ENCODE measurements around the gene SAMD13.

The SAMD13 gene

GRCh38 chr1:84291882-84292655 is 9.4 kb upstream of the SAMD13 start:
- H3K9ac ChIP-seq, result no peak overlapping the region
- no peaks in the 10 kb centered on the region for H3K27me3 ChIP-seq (ENCODE audit: insufficient read depth, low read depth)
- no peak overlapping the region for H3K4me2 ChIP-seq
- TF ChIP-seq, protein P1, sequence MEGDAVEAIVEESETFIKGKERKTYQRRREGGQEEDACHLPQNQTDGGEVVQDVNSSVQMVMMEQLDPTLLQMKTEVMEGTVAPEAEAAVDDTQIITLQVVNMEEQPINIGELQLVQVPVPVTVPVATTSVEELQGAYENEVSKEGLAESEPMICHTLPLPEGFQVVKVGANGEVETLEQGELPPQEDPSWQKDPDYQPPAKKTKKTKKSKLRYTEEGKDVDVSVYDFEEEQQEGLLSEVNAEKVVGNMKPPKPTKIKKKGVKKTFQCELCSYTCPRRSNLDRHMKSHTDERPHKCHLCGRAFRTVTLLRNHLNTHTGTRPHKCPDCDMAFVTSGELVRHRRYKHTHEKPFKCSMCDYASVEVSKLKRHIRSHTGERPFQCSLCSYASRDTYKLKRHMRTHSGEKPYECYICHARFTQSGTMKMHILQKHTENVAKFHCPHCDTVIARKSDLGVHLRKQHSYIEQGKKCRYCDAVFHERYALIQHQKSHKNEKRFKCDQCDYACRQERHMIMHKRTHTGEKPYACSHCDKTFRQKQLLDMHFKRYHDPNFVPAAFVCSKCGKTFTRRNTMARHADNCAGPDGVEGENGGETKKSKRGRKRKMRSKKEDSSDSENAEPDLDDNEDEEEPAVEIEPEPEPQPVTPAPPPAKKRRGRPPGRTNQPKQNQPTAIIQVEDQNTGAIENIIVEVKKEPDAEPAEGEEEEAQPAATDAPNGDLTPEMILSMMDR (conservative IDR thresholded peaks at IDR 0.05; ENCODE audit: low read depth, low read length), result no peak
- H3K4me3 ChIP-seq (IDR thresholded peaks at IDR 0.05; ENCODE audit: insufficient read depth, low read depth, low read length), result no peak overlapping the region
- no peak overlapping the region for H3K27ac ChIP-seq
- no peak overlapping the region for H2AFZ ChIP-seq (ENCODE audit: low read depth)
- H4K20me1 ChIP-seq (ENCODE audit: insufficient read depth), result no peaks in the 10 kb centered on the region
- H3K4me1 ChIP-seq (ENCODE audit: low read depth, poor library complexity, severe bottlenecking), result no peaks in the 10 kb centered on the region
- H3K36me3 ChIP-seq (ENCODE audit: insufficient read depth), result no peaks in the 10 kb centered on the region
- H3K79me2 ChIP-seq (ENCODE audit: insufficient read depth, low read depth), result no peaks in the 10 kb centered on the region

DNA sequence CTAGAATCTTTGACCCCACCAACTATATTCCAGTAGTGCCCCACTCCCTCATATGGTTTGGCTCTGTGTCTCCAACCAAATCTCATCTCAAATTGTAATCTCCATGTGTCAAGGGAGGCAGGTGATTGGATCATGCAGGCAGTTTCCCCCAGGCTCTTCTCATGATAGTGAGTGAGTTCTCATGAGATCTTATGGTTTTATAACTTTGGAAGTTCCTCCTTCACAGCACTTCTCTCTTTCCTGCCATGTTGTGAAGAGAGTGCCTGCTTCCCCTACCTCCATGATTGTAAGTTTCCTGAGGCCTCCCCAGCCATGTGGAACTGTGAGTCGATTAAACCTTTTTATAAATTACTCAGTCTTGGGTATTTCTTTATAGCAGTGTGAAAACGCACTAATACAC is 7.7 kb upstream of the SAMD13 start:
- Histone ChIP-seq H3K27ac (no peak overlapping the region), H3K9ac (no peak overlapping the region), H3K27me3 (ENCODE audit: insufficient read depth, low read depth) (no peaks in the 10 kb centered on the region), H3K4me1 (ENCODE audit: low read depth, poor library complexity, severe bottlenecking) (no peaks in the 10 kb centered on the region), H2AFZ (ENCODE audit: low read depth) (no peak overlapping the region), H3K4me3 (IDR thresholded peaks at IDR 0.05; ENCODE audit: insufficient read depth, low read depth, low read length) (no peak overlapping the region), H3K4me2 (no peak overlapping the region), H3K79me2 (ENCODE audit: insufficient read depth, low read depth) (no peaks in the 10 kb centered on the region), H4K20me1 (ENCODE audit: insufficient read depth) (no peaks in the 10 kb centered on the region), H3K36me3 (ENCODE audit: insufficient read depth) (no peaks in the 10 kb centered on the region)
- TF ChIP-seq, protein P1 (conservative IDR thresholded peaks at IDR 0.05; ENCODE audit: low read depth, low read length), result no peak

DNA sequence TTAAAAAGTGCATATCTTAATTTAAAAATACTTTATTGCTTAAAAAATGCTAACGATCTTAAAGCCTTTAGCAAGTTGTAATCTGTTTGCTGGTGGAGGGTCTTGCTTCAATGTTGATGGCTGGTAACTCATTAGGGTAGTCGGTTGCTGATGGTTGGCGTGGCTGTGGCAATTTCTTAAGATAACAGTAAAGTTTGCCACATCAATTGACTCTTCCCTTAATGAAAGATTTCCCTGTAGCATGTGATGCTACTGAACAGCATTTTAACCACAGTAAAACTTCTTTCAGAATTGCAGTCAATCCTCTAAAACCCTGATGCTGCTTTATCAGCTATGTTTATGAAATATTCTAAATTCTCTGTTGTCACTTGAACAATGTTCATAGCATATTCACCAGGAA is 6.8 kb upstream of the SAMD13 start:
- H2AFZ ChIP-seq (ENCODE audit: low read depth), result no peak overlapping the region
- TF ChIP-seq, protein P1 (conservative IDR thresholded peaks at IDR 0.05; ENCODE audit: low read depth, low read length), result no peak
- H3K9ac ChIP-seq, result no peak overlapping the region
- no peaks in the 10 kb centered on the region for H3K4me1 ChIP-seq (ENCODE audit: low read depth, poor library complexity, severe bottlenecking)
- H3K27ac ChIP-seq, result no peak overlapping the region
- H3K36me3 ChIP-seq (ENCODE audit: insufficient read depth), result no peaks in the 10 kb centered on the region
- H3K4me3 ChIP-seq (IDR thresholded peaks at IDR 0.05; ENCODE audit: insufficient read depth, low read depth, low read length), result no peak overlapping the region
- no peaks in the 10 kb centered on the region for H3K79me2 ChIP-seq (ENCODE audit: insufficient read depth, low read depth)
- no peaks in the 10 kb centered on the region for H3K27me3 ChIP-seq (ENCODE audit: insufficient read depth, low read depth)
- H4K20me1 ChIP-seq (ENCODE audit: insufficient read depth), result no peaks in the 10 kb centered on the region
- no peak overlapping the region for H3K4me2 ChIP-seq

DNA sequence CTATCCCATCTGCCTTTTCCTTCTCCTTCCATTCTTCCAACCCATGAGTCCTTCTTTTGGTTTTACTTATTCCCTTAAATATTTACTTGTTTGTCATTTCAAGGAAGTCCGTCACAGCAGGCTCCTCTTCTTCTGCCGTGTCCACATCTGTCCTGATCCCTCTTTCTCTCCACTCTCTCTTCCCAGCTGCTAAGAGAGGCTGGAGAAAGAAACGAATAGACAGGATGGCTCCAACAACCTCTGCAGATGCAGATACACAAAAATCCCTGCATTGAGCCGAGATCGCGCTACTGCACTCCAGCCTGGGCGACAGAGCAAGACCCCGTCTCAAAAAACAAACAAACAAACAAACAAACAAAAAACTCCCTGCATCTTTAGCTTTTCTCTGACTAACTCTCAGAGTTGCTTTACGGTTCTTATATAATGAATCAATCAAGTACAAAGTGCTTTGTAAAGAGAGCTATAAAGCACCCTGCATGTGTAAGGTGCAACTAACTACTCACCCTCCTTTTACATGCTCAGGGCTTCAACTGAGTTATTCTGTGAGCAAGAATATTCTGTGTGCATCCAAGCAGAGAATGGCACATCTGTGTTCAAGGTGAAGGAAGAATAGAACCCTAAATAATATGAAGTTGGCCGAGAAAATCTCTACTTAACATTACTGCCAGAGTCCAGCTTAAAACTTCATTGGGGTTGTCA is 3.8 kb upstream of the SAMD13 start:
- TF ChIP-seq, protein P1 (conservative IDR thresholded peaks at IDR 0.05; ENCODE audit: low read depth, low read length), result no peak
- Histone ChIP-seq H3K27ac (no peak overlapping the region), H3K4me1 (ENCODE audit: low read depth, poor library complexity, severe bottlenecking) (peaks cover 6% of the 10 kb centered on the region), H4K20me1 (ENCODE audit: insufficient read depth) (no peaks in the 10 kb centered on the region), H3K4me3 (IDR thresholded peaks at IDR 0.05; ENCODE audit: insufficient read depth, low read depth, low read length) (no peak overlapping the region), H2AFZ (ENCODE audit: low read depth) (peak overlapping the region; percentile 89), H3K4me2 (0 out of 2 replicates have a peak overlapping the region, but pooled peaks have one; percentile 21), H3K9ac (no peak overlapping the region), H3K36me3 (ENCODE audit: insufficient read depth) (no peaks in the 10 kb centered on the region), H3K79me2 (ENCODE audit: insufficient read depth, low read depth) (no peaks in the 10 kb centered on the region), H3K27me3 (ENCODE audit: insufficient read depth, low read depth) (no peaks in the 10 kb centered on the region)
